HepG2 (cell line): ENCODE data around the gene DHCR7. TPM values are rescaled to one million over a fixed set of nuclear protein-coding genes. Genes with fewer than 3 reads are reported as not detected.

Experiments used
- ARNTL ChIP-seq: sonication (generic); formaldehyde crosslinking; IDR thresholded peaks from 2 replicates; pipeline ENCODE4 v1.4.0; 2020; ENCODE audit warnings: mild to moderate bottlenecking, missing genetic modification reagents
- CENPBD1 ChIP-seq: sonication (generic); formaldehyde crosslinking; IDR thresholded peaks from 2 replicates; pipeline ENCODE4 v1.8.0; 2022; ENCODE audit warnings: missing genetic modification reagents, low read depth, mild to moderate bottlenecking, borderline replicate concordance
- CHCHD3 ChIP-seq: sonication (generic); formaldehyde crosslinking; IDR thresholded peaks from 2 replicates; pipeline ENCODE4 v1.8.0; 2022; ENCODE audit warnings: mild to moderate bottlenecking, missing genetic modification reagents, moderate library complexity
- DNMT1 ChIP-seq: sonication (generic); formaldehyde crosslinking; IDR thresholded peaks from 2 replicates; pipeline ENCODE4 v1.5.1; 2020; ENCODE audit warnings: mild to moderate bottlenecking, missing genetic modification reagents
- GMEB2 ChIP-seq: IDR thresholded peaks from 2 replicates; pipeline ENCODE4 v1.6.1; 2016; ENCODE audit warnings: missing biosample characterization, missing genetic modification reagents, low read depth
- HOXD1 ChIP-seq: sonication (generic); formaldehyde crosslinking; IDR thresholded peaks from 2 replicates; pipeline ENCODE4 v1.5.0; 2020; ENCODE audit warnings: missing genetic modification reagents
- JUND ChIP-seq: sonication (generic); formaldehyde crosslinking; IDR thresholded peaks from 2 replicates; pipeline ENCODE4 v1.8.0; 2022; ENCODE audit warnings: mild to moderate bottlenecking, missing genetic modification reagents
- NFATC3 ChIP-seq: sonication (generic); formaldehyde crosslinking; IDR thresholded peaks from 2 replicates; pipeline ENCODE4 v1.5.1; 2020; ENCODE audit warnings: mild to moderate bottlenecking, missing genetic modification reagents
- PATZ1 ChIP-seq: sonication (generic); formaldehyde crosslinking; IDR thresholded peaks from 2 replicates; pipeline ENCODE4 v1.4.0; 2020; ENCODE audit warnings: missing genetic modification reagents
- POLR2A ChIP-seq, 2 experiments: IDR thresholded peaks; 2 replicates each; pipeline ENCODE4 v1.6.1; 2011; ENCODE audit warnings: low read depth in 2 of 2, low read length in 2 of 2, mild to moderate bottlenecking in 1 of 2, moderate library complexity in 1 of 2; ENCODE audit not compliant: insufficient read depth in 1 of 2
- RFXAP ChIP-seq: sonication (generic); formaldehyde crosslinking; IDR thresholded peaks from 2 replicates; pipeline ENCODE4 v1.4.0; 2020; ENCODE audit warnings: missing genetic modification reagents, borderline replicate concordance
- TAF1 ChIP-seq: sonication (generic); formaldehyde crosslinking; IDR thresholded peaks from 2 replicates; pipeline ENCODE4 v1.4.0; 2020; ENCODE audit warnings: missing genetic modification reagents
- TEAD3 ChIP-seq: optimal IDR thresholded peaks from 2 replicates; pipeline ENCODE3; 2016; ENCODE audit warnings: borderline replicate concordance
- TFDP2 ChIP-seq: sonication (generic); formaldehyde crosslinking; IDR thresholded peaks from 2 replicates; pipeline ENCODE4 v1.4.0; 2020; ENCODE audit warnings: missing genetic modification reagents
- ZBTB25 ChIP-seq: IDR thresholded peaks from 2 replicates; pipeline ENCODE4 v1.6.1; 2018; ENCODE audit warnings: missing genetic modification reagents
- ZFP90 ChIP-seq: sonication (generic); formaldehyde crosslinking; IDR thresholded peaks from 2 replicates; pipeline ENCODE4 v1.8.0; 2022; ENCODE audit warnings: missing genetic modification reagents, mild to moderate bottlenecking, inconsistent platforms, borderline replicate concordance
- ZNF296 ChIP-seq: sonication (generic); formaldehyde crosslinking; conservative IDR thresholded peaks from 2 replicates; pipeline ENCODE4 v1.5.0; 2020; ENCODE audit warnings: mild to moderate bottlenecking, missing genetic modification reagents
- ZNF317 ChIP-seq: sonication (generic); formaldehyde crosslinking; IDR thresholded peaks from 2 replicates; pipeline ENCODE4 v1.5.0; 2020; ENCODE audit warnings: mild to moderate bottlenecking, missing genetic modification reagents
- ZNF451 ChIP-seq: sonication (generic); formaldehyde crosslinking; IDR thresholded peaks from 2 replicates; pipeline ENCODE4 v1.5.0; 2020; ENCODE audit warnings: mild to moderate bottlenecking, missing genetic modification reagents
- ZNF605 ChIP-seq: sonication (generic); formaldehyde crosslinking; IDR thresholded peaks from 2 replicates; pipeline ENCODE4 v1.8.0; 2022; ENCODE audit warnings: mild to moderate bottlenecking, missing genetic modification reagents
- ZNF644 ChIP-seq: IDR thresholded peaks from 2 replicates; pipeline ENCODE4 v1.6.1; 2016; ENCODE audit warnings: low read depth
- ZNF747 ChIP-seq: sonication (generic); formaldehyde crosslinking; IDR thresholded peaks from 2 replicates; pipeline ENCODE4 v1.8.1; 2023; ENCODE audit warnings: missing genetic modification reagents, mild to moderate bottlenecking, borderline replicate concordance
- ZNF766 ChIP-seq: sonication (generic); formaldehyde crosslinking; IDR thresholded peaks from 2 replicates; pipeline ENCODE4 v1.5.0; 2020; ENCODE audit warnings: missing genetic modification reagents, borderline replicate concordance
- ZNF790 ChIP-seq: sonication (generic); formaldehyde crosslinking; IDR thresholded peaks from 2 replicates; pipeline ENCODE4 v1.8.0; 2022; ENCODE audit warnings: missing genetic modification reagents, mild to moderate bottlenecking, borderline replicate concordance
- polyA plus RNA-seq, 8 experiments: library from polyadenylated mRNA; depleted of rRNA in 3 of 8; stranded (reverse) in 7 of 8; unstranded in 1 of 8; fragments of >200 nt; fragmentation: Illumina TruSeq in 4 of 8; extraction: Trizol in 4 of 8; gene quantifications; 2 replicates each; pipeline versions ENCODE4 v1.2.1 to v1.2.3, GENCODE V29; 2011 to 2016; ENCODE audit warnings: low read depth in 4 of 8, missing spikeins in 1 of 8, mixed read lengths in 1 of 8; ENCODE audit not compliant: insufficient read depth in 1 of 8
- total RNA-seq, 5 experiments: library from RNA; depleted of rRNA; stranded (reverse); fragments of >200 nt; fragmentation: Illumina TruSeq; extraction: Trizol; gene quantifications; 2 replicates each; pipeline ENCODE4 v1.2.3, GENCODE V29; 2016; ENCODE audit warnings: low read depth in 1 of 5

The DHCR7 gene
- total and polyA plus RNA-seq, 2 of the 13 experiments (the other 11 are each of a cell fraction or from before 2014, with no cell fraction given), result 96.0 to 143 TPM

- TF ChIP-seq CENPBD1 (CRISPR knock-in tag), result no peak
- TF ChIP-seq ZNF605 (CRISPR knock-in tag), result peak; percentile 79
- 0 out of 2 replicates have a peak, but pooled peaks have one; percentile 37 for TF ChIP-seq HOXD1
- TF ChIP-seq ZNF451 (CRISPR knock-in tag), result peak; percentile 51
- TF ChIP-seq ZBTB25 (CRISPR knock-in tag), result peak; percentile 53; the same call in 1 of the 2 replicates
- peak; percentile 43; the same call in 1 of the 2 replicates for TF ChIP-seq ZNF296 (CRISPR knock-in tag)
- peak; percentile 87 for TF ChIP-seq TFDP2 (CRISPR knock-in tag)
- 0 out of 2 replicates have a peak, but pooled peaks have one; percentile 57 for TF ChIP-seq JUND (CRISPR knock-in tag)
- 0 out of 2 replicates have a peak, but pooled peaks have one; percentile 6 for TF ChIP-seq RFXAP (CRISPR knock-in tag)
- TF ChIP-seq ZNF766, result no peak
- TF ChIP-seq ZNF790 (CRISPR knock-in tag), result peak; percentile 91
- peak; percentile 18 for TF ChIP-seq TEAD3 (CRISPR knock-in tag)
- no peak for TF ChIP-seq ZNF317 (CRISPR knock-in tag)
- no peak for TF ChIP-seq DNMT1 (CRISPR knock-in tag)
- no peak for TF ChIP-seq CHCHD3 (CRISPR knock-in tag)
- peak; percentile 89; the same call in 1 of the 2 replicates for TF ChIP-seq ZFP90 (CRISPR knock-in tag)
- peak; percentile 80 for TF ChIP-seq TAF1 (CRISPR knock-in tag)
- TF ChIP-seq PATZ1 (CRISPR knock-in tag), result peak; percentile 47
- TF ChIP-seq NFATC3, result 0 out of 2 replicates have a peak, but pooled peaks have one; percentile 63
- TF ChIP-seq GMEB2, result 0 out of 2 replicates have a peak, but pooled peaks have one; percentile 18
- peak in 1 of 2 experiments; percentile 22; a peak in 1 of 4 replicates for TF ChIP-seq POLR2A (IDR thresholded peaks at IDR 0.05; ENCODE audit: insufficient read depth in 1 of 2, low read depth in 2 of 2, low read length in 2 of 2)
- 0 out of 2 replicates have a peak, but pooled peaks have one; percentile 12 for TF ChIP-seq ZNF644 (CRISPR knock-in tag)
- TF ChIP-seq ZNF747 (CRISPR knock-in tag), result peak; percentile 66; the same call in 1 of the 2 replicates
- TF ChIP-seq ARNTL (CRISPR knock-in tag), result peak; percentile 81
Measured at GRCh38 chr11:71448257-71449171, at the start of gene DHCR7 (continued).
